Suprapubic skin (tissue), 4 donors: Measurements from ENCODE around the gene ENDOU. TPM values are rescaled to one million over a fixed set of nuclear protein-coding genes. Genes with fewer than 3 reads are reported as not detected.

Source experiments
- DNase-seq, 2 donors: peaks; one replicate each; pipeline ENCODE4 v3.0.0-alpha.2; 2019; ENCODE audit warnings: low spot score in 2 of 2
- H3K27ac ChIP-seq: fragments of 200-600 bp; sonication (generic); one replicate; pipeline ENCODE4 v1.5.1; 2019
- H3K27me3 ChIP-seq: fragments of 200-600 bp; sonication (generic); one replicate; pipeline ENCODE4 v1.5.1; 2019
- H3K36me3 ChIP-seq: fragments of 200-600 bp; sonication (generic); one replicate; pipeline ENCODE4 v1.5.1; 2019
- H3K4me1 ChIP-seq: fragments of 200-600 bp; sonication (generic); one replicate; pipeline ENCODE4 v1.5.1; 2019
- H3K4me3 ChIP-seq: fragments of 200-600 bp; sonication (generic); one replicate; pipeline ENCODE4 v1.5.1; 2019; ENCODE audit warnings: mild to moderate bottlenecking
- H3K9me3 ChIP-seq: fragments of 200-600 bp; sonication (generic); one replicate; pipeline ENCODE4 v1.5.1; 2019
- EP300 ChIP-seq: sonication (generic); formaldehyde crosslinking; IDR thresholded peaks from one replicate; pipeline ENCODE4 v1.6.1; 2017; ENCODE audit warnings: antibody characterized with exemption
- POLR2A ChIP-seq, 2 donors: fragments of 450-650 bp; IDR thresholded peaks; one replicate each; pipeline ENCODE4 v1.6.1; 2017; ENCODE audit warnings: antibody characterized with exemption in 2 of 2, mild to moderate bottlenecking in 2 of 2, moderate library complexity in 2 of 2
- POLR2AphosphoS5 ChIP-seq, 3 donors: sonication (generic); formaldehyde crosslinking; IDR thresholded peaks; one replicate each; pipeline ENCODE4 v1.6.1; 2017; ENCODE audit warnings: antibody characterized with exemption in 3 of 3
- WGBS: methylation state at CpG from one replicate; pipeline ENCODE4 v1.1.5; 2018; 5-methylcytosine and 5-hydroxymethylcytosine counted together
- total RNA-seq, 4 donors: library from RNA; depleted of rRNA; stranded (reverse); fragments of >200 nt; gene quantifications; one replicate each; pipeline ENCODE4 v1.1.0, GENCODE V29; 2016
- TF ChIP-seq, protein P1 (sequence below), 2 donors: fragments of 200-600 bp in 1 of 2; fragments of 450-650 bp in 1 of 2; sonication (generic) in 1 of 2; IDR thresholded peaks; one replicate each; pipeline ENCODE4 v1.5.1; 2016 to 2019; ENCODE audit warnings: antibody characterized with exemption in 2 of 2, mild to moderate bottlenecking in 1 of 2, moderate library complexity in 1 of 2

ENDOU gene
- total RNA-seq, 4 donors from 2014 or later, result 3.5 to 36.1 (median 20.8) TPM

DNA sequence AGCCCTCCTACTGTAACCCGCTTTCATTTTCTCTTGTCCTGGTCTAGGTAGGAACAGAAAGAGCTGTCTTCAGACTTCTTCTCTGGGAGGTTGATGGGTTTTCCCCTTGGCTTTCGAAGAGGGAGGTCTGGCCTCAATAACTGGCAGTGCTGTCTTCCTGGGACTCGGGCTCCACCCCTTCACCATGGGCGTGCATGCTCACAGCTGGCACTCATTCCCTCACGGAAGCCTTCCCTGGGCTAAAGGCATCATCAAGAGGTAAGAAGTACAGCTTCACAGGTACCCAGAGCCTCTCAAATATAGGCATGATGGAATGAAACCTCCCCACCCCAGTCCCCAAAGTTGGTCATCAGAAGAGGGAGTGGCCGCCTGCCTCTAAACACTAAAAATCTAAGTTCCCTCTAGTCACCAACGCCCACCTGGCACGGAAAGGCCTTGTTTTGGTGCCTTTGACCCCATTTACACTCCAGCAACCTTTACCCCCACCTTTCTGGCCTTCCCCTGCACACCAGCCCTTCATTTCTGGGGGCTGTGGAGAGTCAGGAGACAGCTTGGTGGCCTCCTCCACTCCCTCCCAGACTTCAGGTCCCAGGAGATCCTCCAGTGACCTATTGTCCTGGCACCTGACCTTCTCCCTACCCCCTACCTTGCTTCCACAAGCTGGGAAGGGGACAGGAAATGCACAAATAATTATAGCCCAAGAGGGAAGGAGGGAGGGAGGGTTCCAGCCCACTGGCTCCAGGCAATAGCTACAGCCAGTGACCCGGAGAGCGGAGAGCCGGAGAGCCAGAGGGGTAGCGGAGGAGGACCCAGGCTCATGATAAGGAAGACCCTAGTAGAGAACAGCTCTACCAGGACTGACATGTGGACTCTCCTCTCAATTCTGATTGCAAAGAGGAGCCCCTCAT, 30.6 kb upstream of the ENDOU start:
- no peaks in the 10 kb centered on the region for H3K36me3 ChIP-seq
- peak overlapping the region; percentile 67 for H3K4me3 ChIP-seq
- WGBS, result 47% methylated on average over 12 of the region's 12 CpGs
- TF ChIP-seq POLR2A (IDR thresholded peaks at IDR 0.05) (no peak), EP300 (no peak), POLR2AphosphoS5 (IDR thresholded peaks at IDR 0.05) (no peak)
- TF ChIP-seq, protein P1, sequence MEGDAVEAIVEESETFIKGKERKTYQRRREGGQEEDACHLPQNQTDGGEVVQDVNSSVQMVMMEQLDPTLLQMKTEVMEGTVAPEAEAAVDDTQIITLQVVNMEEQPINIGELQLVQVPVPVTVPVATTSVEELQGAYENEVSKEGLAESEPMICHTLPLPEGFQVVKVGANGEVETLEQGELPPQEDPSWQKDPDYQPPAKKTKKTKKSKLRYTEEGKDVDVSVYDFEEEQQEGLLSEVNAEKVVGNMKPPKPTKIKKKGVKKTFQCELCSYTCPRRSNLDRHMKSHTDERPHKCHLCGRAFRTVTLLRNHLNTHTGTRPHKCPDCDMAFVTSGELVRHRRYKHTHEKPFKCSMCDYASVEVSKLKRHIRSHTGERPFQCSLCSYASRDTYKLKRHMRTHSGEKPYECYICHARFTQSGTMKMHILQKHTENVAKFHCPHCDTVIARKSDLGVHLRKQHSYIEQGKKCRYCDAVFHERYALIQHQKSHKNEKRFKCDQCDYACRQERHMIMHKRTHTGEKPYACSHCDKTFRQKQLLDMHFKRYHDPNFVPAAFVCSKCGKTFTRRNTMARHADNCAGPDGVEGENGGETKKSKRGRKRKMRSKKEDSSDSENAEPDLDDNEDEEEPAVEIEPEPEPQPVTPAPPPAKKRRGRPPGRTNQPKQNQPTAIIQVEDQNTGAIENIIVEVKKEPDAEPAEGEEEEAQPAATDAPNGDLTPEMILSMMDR (IDR thresholded peaks at IDR 0.05), result no peak
- no peaks in the 10 kb centered on the region for H3K27me3 ChIP-seq
- peaks cover 83% of the 10 kb centered on the region for H3K4me1 ChIP-seq
- DNase-seq, result no peak
- H3K27ac ChIP-seq, result peak overlapping the region; percentile 80
- no peaks in the 10 kb centered on the region for H3K9me3 ChIP-seq

DNA sequence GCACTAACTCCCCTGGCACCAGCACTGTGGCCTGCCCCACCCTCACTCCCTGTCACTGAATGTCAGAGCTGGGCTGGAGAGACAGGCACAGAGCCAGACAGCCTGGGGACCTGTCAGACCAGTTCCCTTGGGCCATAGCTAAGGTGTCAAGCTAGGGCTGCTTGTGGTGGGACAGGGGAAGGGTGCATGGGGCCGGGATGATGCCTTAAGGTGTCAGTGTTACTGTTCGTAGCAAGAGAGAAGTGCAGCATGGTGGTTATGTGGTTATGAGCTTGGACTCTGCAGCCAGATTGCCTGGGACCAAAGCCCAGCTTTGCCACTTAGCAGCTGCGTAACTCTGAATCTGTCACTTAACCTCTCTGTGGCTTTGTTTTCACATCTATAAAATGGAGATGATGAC, 29.6 kb upstream of the ENDOU start:
- TF ChIP-seq POLR2A (IDR thresholded peaks at IDR 0.05), result no peak
- 39% methylated on average over 3 of the region's 3 CpGs for WGBS
- Histone ChIP-seq H3K4me1 (peaks cover 81% of the 10 kb centered on the region), H3K4me3 (peak overlapping the region; percentile 10), H3K27ac (peak overlapping the region; percentile 80), H3K27me3 (no peaks in the 10 kb centered on the region), H3K36me3 (no peaks in the 10 kb centered on the region), H3K9me3 (no peaks in the 10 kb centered on the region)
- no peak for DNase-seq

DNA sequence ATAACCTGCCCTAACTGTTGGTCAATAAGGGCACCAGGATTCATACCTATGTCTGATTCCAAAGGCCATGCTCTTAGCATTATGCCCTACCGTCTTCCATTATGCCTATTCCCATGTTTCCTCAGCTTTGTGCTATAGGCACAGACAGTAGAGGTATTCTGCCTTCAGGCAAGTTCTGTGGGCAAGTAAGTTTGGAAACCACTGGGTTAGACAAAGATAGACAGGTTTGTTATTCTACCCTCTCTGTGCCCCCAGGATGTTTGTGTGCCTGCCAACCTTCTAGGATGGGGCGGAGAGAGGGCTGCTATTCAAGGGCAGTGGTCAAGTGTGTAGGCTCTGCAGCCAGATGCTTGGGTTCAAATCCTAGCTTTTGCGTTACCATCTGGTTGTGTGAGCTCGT, 28.8 kb upstream of the ENDOU start:
- no peaks in the 10 kb centered on the region for H3K36me3 ChIP-seq
- 78% methylated on average over 4 of the region's 4 CpGs for WGBS
- no peak for DNase-seq
- TF ChIP-seq EP300, result no peak
- TF ChIP-seq, protein P1 (IDR thresholded peaks at IDR 0.05), result no peak
- TF ChIP-seq POLR2A (IDR thresholded peaks at IDR 0.05), result no peak
- no peak for TF ChIP-seq POLR2AphosphoS5 (IDR thresholded peaks at IDR 0.05)
- peaks cover 73% of the 10 kb centered on the region for H3K4me1 ChIP-seq
- peak overlapping the region; percentile 10 for H3K4me3 ChIP-seq
- peak overlapping the region; percentile 80 for H3K27ac ChIP-seq
- no peaks in the 10 kb centered on the region for H3K27me3 ChIP-seq
- no peaks in the 10 kb centered on the region for H3K9me3 ChIP-seq

DNA sequence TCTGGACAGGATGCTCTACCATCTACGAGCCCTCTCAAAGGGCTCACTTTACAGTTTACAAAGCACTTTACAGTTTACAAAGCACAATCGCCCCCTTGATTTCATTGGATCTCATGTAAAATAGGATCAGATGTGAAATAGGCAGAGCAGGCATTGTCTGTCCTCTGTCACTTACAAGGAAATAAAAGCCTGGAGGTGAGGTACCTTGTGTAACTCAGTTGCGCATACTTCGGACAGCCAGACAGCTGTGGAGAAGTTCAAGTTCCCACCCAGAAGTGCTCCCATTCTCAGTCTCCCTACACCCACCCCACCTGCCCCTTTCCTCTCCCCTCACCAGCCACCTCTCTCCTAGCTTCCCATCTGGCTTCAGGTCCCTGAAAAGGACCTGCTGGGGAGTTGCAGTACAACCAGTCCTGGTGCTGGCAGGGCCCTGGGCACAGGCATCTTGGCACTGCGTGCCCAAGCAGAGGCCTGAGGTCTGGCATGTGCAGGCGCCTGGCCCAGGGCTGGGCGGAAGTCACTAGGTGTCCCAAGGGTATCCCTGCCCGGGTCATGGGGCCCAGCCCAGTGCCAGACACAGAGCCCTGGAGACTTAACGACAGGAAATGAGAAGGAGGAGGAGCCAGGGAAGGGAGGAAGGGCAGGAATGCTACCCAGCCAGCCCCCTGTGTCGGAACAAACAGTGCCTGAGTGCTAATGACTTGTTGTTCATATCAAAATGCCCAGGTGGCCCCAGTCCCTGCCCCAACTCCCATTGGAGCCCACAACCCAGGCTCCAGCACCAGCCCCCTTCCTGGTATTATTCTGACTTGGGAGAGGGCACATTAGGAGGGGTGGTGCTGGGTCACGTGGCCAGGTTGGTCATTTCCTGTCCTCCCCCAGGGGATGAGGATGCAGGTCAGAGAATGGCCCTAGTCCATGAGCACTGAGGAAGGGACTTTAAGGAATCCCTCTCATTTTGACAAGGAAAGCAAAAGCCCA, 28.0 kb upstream of the ENDOU start:
- Histone ChIP-seq H3K4me1 (peaks cover 67% of the 10 kb centered on the region), H3K27me3 (no peaks in the 10 kb centered on the region)

DNA sequence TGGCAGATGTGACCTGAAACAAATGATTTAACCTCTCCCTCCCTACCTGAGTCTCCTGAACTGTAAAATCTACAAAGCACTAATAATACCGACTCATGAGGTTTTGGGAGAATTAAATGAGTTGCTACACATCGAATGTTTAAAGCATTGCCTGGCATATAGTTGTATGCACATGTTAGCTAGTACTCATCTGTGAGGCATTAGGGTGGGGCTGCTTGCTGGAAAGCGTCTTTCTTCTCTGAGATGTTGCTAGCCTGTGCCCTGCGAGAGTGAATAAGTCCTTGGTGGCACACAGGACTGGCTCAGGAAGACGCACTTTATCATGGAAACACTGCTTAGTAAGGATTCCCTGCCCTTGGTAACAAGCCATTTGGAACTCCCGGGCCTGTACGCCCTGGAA, 27.3 kb upstream of the ENDOU start:
- no peak overlapping the region for H3K4me3 ChIP-seq
- H3K4me1 ChIP-seq, result peaks cover 59% of the 10 kb centered on the region
- 40% methylated on average over 7 of the region's 7 CpGs for WGBS
- TF ChIP-seq, protein P1 (IDR thresholded peaks at IDR 0.05), result no peak
- no peak for TF ChIP-seq POLR2A (IDR thresholded peaks at IDR 0.05)
- no peak for TF ChIP-seq EP300
- no peaks in the 10 kb centered on the region for H3K9me3 ChIP-seq
- DNase-seq, result no peak
- H3K27me3 ChIP-seq, result no peaks in the 10 kb centered on the region
- peak overlapping the region; percentile 80 for H3K27ac ChIP-seq
- H3K36me3 ChIP-seq, result no peaks in the 10 kb centered on the region

More for the DNA sequence above, 28.0 kb upstream of the ENDOU start:
- H3K27ac ChIP-seq, result peak overlapping the region; percentile 80
- peak; percentile 85 to 88 for DNase-seq
- 37% methylated on average over 8 of the region's 11 CpGs for WGBS
- no peaks in the 10 kb centered on the region for H3K9me3 ChIP-seq
- TF ChIP-seq EP300 (no peak), POLR2AphosphoS5 (IDR thresholded peaks at IDR 0.05) (peak in 2 of 3 donors; percentile 38 to 64), POLR2A (IDR thresholded peaks at IDR 0.05) (no peak)
- TF ChIP-seq, protein P1 (IDR thresholded peaks at IDR 0.05), result no peak
- no peak overlapping the region for H3K4me3 ChIP-seq
- no peaks in the 10 kb centered on the region for H3K36me3 ChIP-seq
